GM10248 (cell line): ENCODE data around the gene ATG2B.

ENCODE experiments used
- CTCF ChIA-PET: fragments of 300-600 bp; sonication (Branson Sonifier 250); formaldehyde crosslinking; extraction: SDS; loops from one replicate; lab custom pipeline; 2021; ENCODE audit warnings: antibody characterized with exemption; lab: Yijun Ruan, JAX
- POLR2A ChIA-PET: fragments of 350-650 bp; sonication (Branson Sonifier 250); formaldehyde crosslinking; extraction: SDS; loops from one replicate; lab custom pipeline; 2020; ENCODE audit warnings: antibody characterized with exemption; lab: Yijun Ruan, JAX
- DNase-seq: peaks from one replicate; pipeline ENCODE4 v3.0.0; 2012; ENCODE audit errors: extremely low spot score
- CTCF ChIP-seq: IDR thresholded peaks from 2 replicates; pipeline ENCODE4 v1.5.1; 2012; ENCODE audit warnings: mild to moderate bottlenecking, low read depth; ENCODE audit errors: extremely low read depth, missing control alignments, control extremely low read depth

The ATG2B gene

GRCh38 chr14:96294246-96294645 is 68.9 kb downstream of the ATG2B start:
- CTCF ChIA-PET = interaction anchor here (1.6 kb wide), 1 partner anchor 14 kb away, joined by 6 read pairs; no protein-coding TSS in a partner anchor
- no peak for DNase-seq
- POLR2A ChIA-PET = no interaction called here
- no peak for TF ChIP-seq CTCF

- POLR2A ChIA-PET = no interaction called here
- no peak for TF ChIP-seq CTCF
- CTCF ChIA-PET = interaction anchor here (1.0 to 4.5 kb wide), 4 partner anchors 8 to 111 kb away, joined by 3 to 32 read pairs (median 10); no protein-coding TSS in a partner anchor
These were observed 75.3 kb downstream of the ATG2B start for GRCh38 chr14:96287856-96288255.

GRCh38 chr14:96286251-96286650 is 76.9 kb downstream of the ATG2B start:
- ChIA-PET POLR2A (no interaction called here), CTCF (interaction anchor here (1.0 to 4.5 kb wide), 4 partner anchors 10 to 186 kb away, joined by 3 to 32 read pairs (median 10); no protein-coding TSS in a partner anchor)
- DNase-seq = no peak
- TF ChIP-seq CTCF = no peak

More at GRCh38 chr14:96287856-96288255, 75.3 kb downstream of the ATG2B start:
- DNase-seq = no peak

- POLR2A ChIA-PET = no interaction called here
- no peak for TF ChIP-seq CTCF
- CTCF ChIA-PET = interaction anchor here (1.0 to 4.5 kb wide), 5 partner anchors 10 to 185 kb away, joined by 3 to 32 read pairs (median 7); no protein-coding TSS in a partner anchor
- no peak for DNase-seq
These were observed 77.5 kb downstream of the ATG2B start for GRCh38 chr14:96285667-96286066.

GRCh38 chr14:96284430-96284829 is 78.7 kb downstream of the ATG2B start:
- no peak for DNase-seq
- no peak for TF ChIP-seq CTCF
- CTCF ChIA-PET = interaction anchor here (2.5 to 4.5 kb wide), 2 partner anchors 8 to 184 kb away, joined by 7 to 32 read pairs; no protein-coding TSS in a partner anchor
- POLR2A ChIA-PET = no interaction called here

GRCh38 chr14:96284008-96284407 is 79.1 kb downstream of the ATG2B start:
- DNase-seq = no peak
- ChIA-PET CTCF (interaction anchor here (2.5 kb wide), 1 partner anchor 184 kb away, joined by 7 read pairs; no protein-coding TSS in a partner anchor), POLR2A (no interaction called here)
- TF ChIP-seq CTCF = no peak
